ENCODE measurements around the gene AIFM3. TPM values are rescaled to one million over a fixed set of nuclear protein-coding genes. Genes with fewer than 3 reads are reported as not detected.
A peak's percentile ranks its signal among the peaks of the same experiment; 100 is the strongest.

The AIFM3 gene
- total and polyA plus RNA-seq, 2 experiments from 2014 or later, result 0.45 to 1.5 TPM

GRCh38 chr22:21000987-21001600 is 34.0 kb downstream of the AIFM3 start:
- peaks cover 10% of the 10 kb centered on the region for H3K27me3 Mint-ChIP-seq (ENCODE audit: insufficient read depth, low read depth, poor library complexity)
- ATAC-seq, result no peak
- no peaks in the 10 kb centered on the region for H3K27me3 ChIP-seq (ENCODE audit: insufficient read depth)

More at GRCh38 chr22:21000987-21001600, 34.0 kb downstream of the AIFM3 start:
- no peak for DNase-seq (ENCODE audit: low spot score)
- H3K4me1 Mint-ChIP-seq, result peaks cover 8% of the 10 kb centered on the region; the same call in 2 of the 3 replicates
- H3K27ac Mint-ChIP-seq, result peak overlapping the region; percentile 95
- H3K4me1 ChIP-seq (ENCODE audit: insufficient read depth), result peaks cover 9% of the 10 kb centered on the region
- TF ChIP-seq STAT1 (IDR thresholded peaks at IDR 0.05; ENCODE audit: unreplicated experiment) (no peak), ETS1 (IDR thresholded peaks at IDR 0.05) (no peak), CTCF (conservative IDR thresholded peaks at IDR 0.05; ENCODE audit: low read depth in 2 of 2) (no peak), EZH2 (IDR thresholded peaks at IDR 0.05; ENCODE audit: low read depth, unreplicated experiment) (no peak), NANOG (IDR thresholded peaks at IDR 0.05; ENCODE audit: borderline replicate concordance) (no peak), ZNF462 (CRISPR knock-in tag; IDR thresholded peaks at IDR 0.05) (no peak), CREB1 (CRISPR knock-in tag; IDR thresholded peaks at IDR 0.05; ENCODE audit: low read depth) (no peak), ZNF114 (CRISPR knock-in tag; IDR thresholded peaks at IDR 0.05) (no peak), ZNF331 (CRISPR knock-in tag; IDR thresholded peaks at IDR 0.05; ENCODE audit: low read depth) (no peak), REST (IDR thresholded peaks at IDR 0.05; ENCODE audit: unreplicated experiment) (no peak), EZH2phosphoT487 (IDR thresholded peaks at IDR 0.05; ENCODE audit: unreplicated experiment) (no peak), JUNB (IDR thresholded peaks at IDR 0.05; ENCODE audit: unreplicated experiment) (no peak)
- peak overlapping the region; percentile 78 for H2AFZ ChIP-seq
- 0 out of 2 replicates have a peak, but pooled peaks cover 4% of the 10 kb centered on the region for H3K79me2 ChIP-seq (replicated peaks; ENCODE audit: insufficient read depth)
- peak overlapping the region; percentile 96; the same call in 1 of the 2 replicates for H3K27ac ChIP-seq (ENCODE audit: low read depth)
- no peaks in the 10 kb centered on the region for H4K20me1 ChIP-seq (replicated peaks; ENCODE audit: insufficient read depth)
- peaks cover 19% of the 10 kb centered on the region; the same call in 1 of the 3 replicates for H3K36me3 Mint-ChIP-seq (ENCODE audit: low read depth)
- peaks cover 10% of the 10 kb centered on the region; the same call in 1 of the 2 replicates for H3F3A ChIP-seq (replicated peaks; ENCODE audit: low read depth)
- no peaks in the 10 kb centered on the region for H3K9me3 Mint-ChIP-seq
- peak overlapping the region; percentile 87 for H3K4me3 ChIP-seq
- H3K4me3 Mint-ChIP-seq, result peak overlapping the region; percentile 91
- H3K36me3 ChIP-seq (ENCODE audit: insufficient read depth), result no peaks in the 10 kb centered on the region
- H3K4me2 ChIP-seq, result peak overlapping the region; percentile 96
- no peaks in the 10 kb centered on the region for H3K9me2 ChIP-seq (ENCODE audit: insufficient read depth)
